Panc1 (cell line): ENCODE data around the gene KRTAP3-1. TPM values are rescaled to one million over a fixed set of nuclear protein-coding genes. Genes with fewer than 3 reads are reported as not detected.
"Not testable (repeated sequence)": the region's sequence is repeated elsewhere in the genome, so short reads cannot be mapped to it uniquely, and the experiment has no call there.

Experiments
- ATAC-seq: fragments of 200-7000 bp; cut with Tn5 transposase; 2 replicates; pipeline ENCODE4 v1.9.1; 2020; ENCODE audit warnings: mild to moderate bottlenecking, moderate library complexity
- BruUV-seq: library from RNA; stranded (reverse); fragments of 400-500 nt; replicated peaks from 2 replicates; lab custom pipeline; 2021; lab: Mats Ljungman, UMichigan
- CTCF ChIA-PET: fragments of 300-600 bp; sonication (Branson Sonifier 250); formaldehyde crosslinking; loops from one replicate; lab custom pipeline; 2022; ENCODE audit warnings: antibody characterized with exemption; lab: Charles Lee
- POLR2A ChIA-PET: fragments of 300-600 bp; sonication (Branson Sonifier 250); formaldehyde crosslinking; loops from one replicate; lab custom pipeline; 2022; ENCODE audit warnings: antibody characterized with exemption; lab: Charles Lee
- DNase-seq: peaks from one replicate; pipeline ENCODE4 v3.0.0-alpha.2; 2010; ENCODE audit warnings: low read depth, low spot score
- H3K27ac ChIP-seq: 2 replicates; pipeline ENCODE4 v1.5.1; 2011; ENCODE audit warnings: mild to moderate bottlenecking, low read length, inconsistent platforms
- H3K27me3 ChIP-seq: fragments of 200-500 bp; sonication (Bioruptor generic); 2 replicates; pipeline ENCODE4 v1.6.0; 2014; ENCODE audit warnings: low read length, inconsistent platforms; ENCODE audit not compliant: control insufficient read depth, insufficient read depth
- H3K36me3 ChIP-seq: fragments of 200-500 bp; sonication (Bioruptor generic); 2 replicates; pipeline ENCODE4 v1.5.1; 2014; ENCODE audit warnings: inconsistent platforms, mild to moderate bottlenecking, low read length, moderate library complexity; ENCODE audit not compliant: control insufficient read depth, insufficient read depth
- H3K4me1 ChIP-seq: 2 replicates; pipeline ENCODE4 v1.5.1; 2011; ENCODE audit warnings: inconsistent platforms, mild to moderate bottlenecking, low read length, moderate library complexity; ENCODE audit not compliant: control insufficient read depth, insufficient read depth
- H3K4me3 ChIP-seq, 2 experiments: 2 replicates each; pipeline ENCODE4 v1.5.1; 2011 to 2012; ENCODE audit warnings: low read depth in 2 of 2, low read length in 2 of 2, mild to moderate bottlenecking in 2 of 2, inconsistent platforms in 1 of 2, moderate library complexity in 1 of 2
- H3K9me3 ChIP-seq: fragments of 200-500 bp; sonication (Bioruptor generic); 2 replicates; pipeline ENCODE4 v1.5.1; 2014; ENCODE audit warnings: low read depth, mild to moderate bottlenecking, inconsistent platforms, low read length, moderate library complexity; ENCODE audit not compliant: control insufficient read depth, insufficient read depth
- CTCF ChIP-seq: fragments of 450-650 bp; IDR thresholded peaks from 2 replicates; pipeline ENCODE4 v1.5.1; 2017; ENCODE audit warnings: mild to moderate bottlenecking
- POLR2AphosphoS5 ChIP-seq: IDR thresholded peaks from 2 replicates; pipeline ENCODE4 v1.6.1; 2012; ENCODE audit warnings: mild to moderate bottlenecking, low read depth, low read length, moderate library complexity
- REST ChIP-seq, 2 experiments: IDR thresholded peaks; 2 replicates each; pipeline ENCODE4 v1.6.1; 2011 to 2012; ENCODE audit warnings: low read depth in 2 of 2, control low read depth in 1 of 2, low read length in 1 of 2, mild to moderate bottlenecking in 1 of 2, moderate library complexity in 1 of 2; ENCODE audit not compliant: insufficient read depth in 1 of 2
- SIN3A ChIP-seq: IDR thresholded peaks from 2 replicates; pipeline ENCODE4 v1.6.1; 2012; ENCODE audit warnings: low read depth, mild to moderate bottlenecking, low read length, moderate library complexity, borderline replicate concordance; ENCODE audit not compliant: insufficient read depth
- TCF7L2 ChIP-seq: IDR thresholded peaks from 2 replicates; pipeline ENCODE4 v1.6.1; 2011; ENCODE audit warnings: mild to moderate bottlenecking, low read depth, low read length, inconsistent platforms
- in situ Hi-C: cut with HindIII; loops from 2 replicates; pipeline ENCODE4 v1.10.0; 2016; ENCODE audit warnings: low sequenced_read_pairs, low pct_unique_long_range_greater_than_20kb
- intact Hi-C: fragments of 100-400 bp; cut with micrococcal nuclease; formaldehyde crosslinking; loops from one replicate; pipeline ENCODE4 v1.10.0; 2022; ENCODE audit not compliant: unreplicated experiment
- total RNA-seq: library from RNA; stranded (reverse); gene quantifications from one replicate; pipeline ENCODE4 v1.2.1, GENCODE V29; 2021; ENCODE audit not compliant: unreplicated experiment

Gene KRTAP3-1
- total RNA-seq, 1 experiment from 2014 or later = not detected

GRCh38 chr17:41049110-41049509 is 40.2 kb upstream of the KRTAP3-1 start:
- ChIA-PET CTCF (no interaction called here), POLR2A (no interaction called here)
- Histone ChIP-seq H3K9me3 (no peaks in the 10 kb centered on the region), H3K4me3 (no peak overlapping the region), H3K27ac (no peak overlapping the region), H3K36me3 (no peaks in the 10 kb centered on the region), H3K4me1 (no peaks in the 10 kb centered on the region), H3K27me3 (0 out of 2 replicates have a peak, but pooled peaks cover 2% of the 10 kb centered on the region)
- BruUV-seq = no TSS peak
- DNase-seq = no peak
- in situ Hi-C loops (no loop called here), intact Hi-C loops (no loop called here)
- ATAC-seq = 0 out of 2 replicates have a peak, but pooled peaks have one; percentile 38
- TF ChIP-seq CTCF (no peak), POLR2AphosphoS5 (no peak), TCF7L2 (no peak), REST (IDR thresholded peaks at IDR 0.05; ENCODE audit: insufficient read depth in 1 of 2, low read depth in 2 of 2, low read length in 1 of 2) (no peak), SIN3A (no peak)

GRCh38 chr17:41048441-41048840 is 39.5 kb upstream of the KRTAP3-1 start:
- Histone ChIP-seq H3K27me3 (0 out of 2 replicates have a peak, but pooled peaks cover 2% of the 10 kb centered on the region), H3K27ac (no peak overlapping the region), H3K9me3 (no peaks in the 10 kb centered on the region), H3K4me3 (no peak overlapping the region), H3K4me1 (no peaks in the 10 kb centered on the region), H3K36me3 (no peaks in the 10 kb centered on the region)
- ATAC-seq (no peak), DNase-seq (no peak)
- TF ChIP-seq SIN3A (no peak), TCF7L2 (no peak), REST (IDR thresholded peaks at IDR 0.05; ENCODE audit: insufficient read depth in 1 of 2, low read depth in 2 of 2, low read length in 1 of 2) (no peak), CTCF (no peak), POLR2AphosphoS5 (no peak)
- intact Hi-C loops = no loop called here
- no TSS peak for BruUV-seq
- ChIA-PET CTCF (no interaction called here), POLR2A (no interaction called here)
- in situ Hi-C loops = no loop called here

GRCh38 chr17:41046735-41047465 is 38.0 kb upstream of the KRTAP3-1 start, which contains the start of gene KRTAP2-1:
Gene KRTAP2-1, minus strand, starts transcription at chr17:41047316. Its CDS starts 49 bp downstream, at chr17:41047267.
- H3K4me3 ChIP-seq, POLR2A ChIA-PET, H3K27me3 ChIP-seq, DNase-seq, ATAC-seq, H3K9me3 ChIP-seq, H3K36me3 ChIP-seq, in situ Hi-C loops, intact Hi-C loops, BruUV-seq, CTCF ChIA-PET, H3K4me1 ChIP-seq, H3K27ac ChIP-seq: not testable (repeated sequence)
